NCI-H345 (cell line): ENCODE measurements around the gene NISCH.

Source experiments
- DNase-seq: peaks from one replicate; lab custom pipeline; 2025; lab: John Stamatoyannopoulos, UW

NISCH gene

DNA sequence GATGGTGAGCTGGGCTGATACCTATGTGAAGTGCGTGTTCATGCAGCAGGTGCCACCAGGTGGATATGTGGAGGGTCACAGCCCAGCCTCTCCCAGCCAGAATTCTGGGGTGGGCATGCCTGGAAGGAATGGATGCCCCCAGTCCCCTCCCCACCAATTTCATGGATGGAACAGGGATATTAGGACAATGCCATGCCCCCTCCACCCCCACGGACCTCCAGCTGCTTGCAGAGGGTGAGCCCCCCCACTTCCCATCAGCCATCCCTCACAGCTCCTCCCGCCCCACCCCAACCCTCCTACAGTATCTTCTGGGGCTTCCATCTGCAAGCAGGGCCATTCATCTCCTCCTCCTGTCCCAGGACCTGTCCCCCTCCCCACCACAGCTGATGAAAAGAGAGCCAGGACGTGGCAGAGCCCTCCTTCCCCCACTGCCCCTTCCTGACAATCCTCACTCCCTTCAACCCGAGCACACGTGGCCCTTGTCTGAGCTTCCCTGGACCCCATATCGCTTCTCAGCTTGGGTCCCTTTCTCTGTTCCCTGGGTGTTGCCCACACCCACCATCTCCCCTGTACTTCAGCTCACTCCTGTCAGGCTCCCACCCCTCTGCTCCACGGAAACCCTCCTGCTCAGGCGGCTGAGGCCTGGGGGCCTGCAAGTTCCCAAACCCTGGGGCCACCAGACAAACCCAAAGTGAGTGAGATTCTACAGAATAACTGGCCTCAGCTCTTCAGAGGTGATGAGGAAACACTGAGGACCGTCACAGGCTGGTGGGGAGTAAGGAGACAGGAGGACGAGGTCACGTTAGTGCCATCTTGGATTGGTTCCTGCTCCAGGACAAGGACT lies 7.7 kb upstream of the NISCH start:
- DNase-seq: no peak

DNA sequence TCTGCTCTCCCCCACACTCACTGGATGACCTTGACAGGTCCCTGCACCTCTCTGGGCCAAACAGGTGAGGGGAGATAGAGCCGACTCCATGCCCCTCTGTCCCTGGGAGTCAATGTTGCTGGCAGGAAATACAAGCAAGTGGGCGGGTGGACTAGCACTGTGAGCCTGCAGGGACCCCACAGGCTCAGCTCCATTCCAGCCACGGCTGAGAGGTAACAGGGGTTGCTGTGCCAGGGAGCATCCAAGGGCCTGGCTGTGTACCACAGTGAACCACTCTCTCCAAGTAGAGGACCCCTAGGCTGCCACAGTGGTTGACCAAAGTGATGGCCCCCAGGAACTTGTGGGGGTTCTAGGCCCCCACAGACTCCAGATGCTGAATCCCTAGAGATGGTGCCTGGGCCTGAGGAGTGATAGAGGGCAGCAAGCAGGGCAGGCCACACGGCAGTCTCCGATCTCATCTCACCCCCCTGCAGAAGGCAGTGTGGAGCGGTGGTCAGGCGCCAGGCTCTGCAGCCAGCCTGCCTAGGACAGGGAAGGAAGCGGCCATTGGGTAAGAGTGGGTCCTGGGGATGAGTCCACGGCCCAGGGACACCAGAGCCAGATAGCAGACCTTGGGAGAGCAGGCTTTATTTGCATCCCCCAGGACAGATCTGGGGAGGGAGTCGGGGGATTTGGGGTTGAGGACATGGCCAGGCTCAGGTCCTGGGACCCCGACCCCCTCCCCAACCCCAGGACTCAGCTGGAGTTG lies 4.7 kb upstream of the NISCH start:
- DNase-seq: no peak

DNA sequence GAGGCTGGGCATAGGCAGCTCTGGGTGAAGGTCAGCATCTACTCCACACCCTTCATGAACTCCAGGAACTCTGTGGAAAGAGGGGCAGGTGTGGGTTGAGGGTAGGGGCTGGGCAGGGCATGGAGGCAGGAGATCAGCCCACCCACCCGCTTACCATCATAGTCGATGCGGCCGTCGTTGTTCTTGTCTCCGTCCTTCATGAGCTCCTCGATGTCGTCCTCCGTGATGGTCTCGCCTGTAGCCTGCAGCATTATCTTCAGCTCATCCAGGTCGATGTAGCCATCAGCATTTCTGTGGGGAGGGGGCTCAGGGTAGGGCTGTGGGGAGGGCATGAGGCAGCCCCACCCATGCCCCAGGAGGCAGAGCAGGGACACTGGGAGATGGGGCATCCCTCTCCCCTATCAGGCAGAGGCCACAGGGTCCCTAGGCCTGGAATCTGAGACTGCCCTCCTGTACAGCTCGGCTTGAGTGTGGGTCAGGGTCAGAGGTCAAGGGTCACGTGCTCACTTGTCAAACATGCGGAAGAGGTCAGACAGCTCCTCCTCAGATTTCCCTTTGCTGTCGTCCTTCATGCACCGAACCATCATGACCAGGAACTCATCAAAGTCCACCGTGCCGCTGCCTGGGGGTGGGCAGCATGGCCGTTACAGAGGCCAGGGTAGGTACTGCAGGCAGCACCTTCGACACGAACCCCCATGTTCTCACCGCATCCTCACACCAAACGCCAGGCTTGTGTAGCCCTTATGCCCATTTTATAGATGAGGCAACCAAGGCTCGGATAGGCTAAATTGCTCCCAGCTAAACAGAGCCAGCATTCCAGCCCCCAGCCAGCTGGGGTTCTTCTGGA lies 3.9 kb upstream of the NISCH start:
- no peak for DNase-seq

DNA sequence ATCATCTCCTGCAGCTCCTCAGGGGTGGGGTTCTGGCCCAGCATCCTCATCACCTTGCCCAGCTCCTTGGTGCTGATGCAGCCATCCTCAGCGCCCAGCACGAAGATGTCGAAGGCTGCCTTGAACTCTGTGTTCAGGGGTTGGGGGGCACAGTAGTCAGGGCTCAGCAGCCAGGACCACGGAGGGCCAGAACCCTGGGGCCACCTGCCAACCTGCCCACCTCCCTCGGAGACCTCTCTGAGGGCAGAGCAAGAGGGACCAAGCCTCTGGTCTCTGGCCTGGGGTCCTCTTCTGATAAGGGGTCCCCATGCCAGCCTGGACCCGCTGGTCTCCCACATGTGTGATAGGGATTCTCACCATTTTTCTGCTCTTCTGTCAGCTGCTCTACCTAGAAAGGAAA lies 3.3 kb upstream of the NISCH start:
- no peak for DNase-seq

DNA sequence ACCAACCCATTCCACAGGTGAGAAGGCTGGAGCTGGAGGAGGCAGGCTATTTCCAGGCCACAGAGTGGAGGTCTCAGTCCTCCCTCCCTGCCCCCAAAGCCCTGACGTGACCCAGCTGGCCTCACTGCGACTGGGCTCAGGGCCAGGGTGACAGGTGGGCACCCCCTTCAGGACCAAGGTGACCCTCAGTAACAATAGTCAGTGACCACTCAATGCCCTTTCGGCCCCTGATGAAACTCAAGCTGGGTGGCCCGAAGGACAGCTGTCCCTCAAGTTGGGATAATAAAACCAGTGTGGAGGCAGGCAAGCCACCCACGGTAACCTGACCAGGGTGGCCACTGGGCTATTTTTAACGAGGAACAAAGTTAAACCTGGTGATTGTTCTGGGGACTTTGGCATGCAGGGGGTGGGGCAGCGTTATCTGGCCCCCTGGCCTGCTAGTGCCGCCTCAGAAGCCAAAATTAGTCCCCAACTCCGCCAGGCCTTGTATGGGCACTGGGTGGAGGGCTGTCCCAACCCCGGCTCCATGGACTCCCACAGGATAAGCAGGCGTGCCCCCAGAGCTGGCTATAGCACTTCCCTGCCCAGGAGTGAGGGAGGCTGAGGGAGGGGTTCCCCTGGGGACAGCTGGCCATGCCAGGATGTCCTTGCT lies 2.7 kb upstream of the NISCH start:
- DNase-seq: no peak

DNA sequence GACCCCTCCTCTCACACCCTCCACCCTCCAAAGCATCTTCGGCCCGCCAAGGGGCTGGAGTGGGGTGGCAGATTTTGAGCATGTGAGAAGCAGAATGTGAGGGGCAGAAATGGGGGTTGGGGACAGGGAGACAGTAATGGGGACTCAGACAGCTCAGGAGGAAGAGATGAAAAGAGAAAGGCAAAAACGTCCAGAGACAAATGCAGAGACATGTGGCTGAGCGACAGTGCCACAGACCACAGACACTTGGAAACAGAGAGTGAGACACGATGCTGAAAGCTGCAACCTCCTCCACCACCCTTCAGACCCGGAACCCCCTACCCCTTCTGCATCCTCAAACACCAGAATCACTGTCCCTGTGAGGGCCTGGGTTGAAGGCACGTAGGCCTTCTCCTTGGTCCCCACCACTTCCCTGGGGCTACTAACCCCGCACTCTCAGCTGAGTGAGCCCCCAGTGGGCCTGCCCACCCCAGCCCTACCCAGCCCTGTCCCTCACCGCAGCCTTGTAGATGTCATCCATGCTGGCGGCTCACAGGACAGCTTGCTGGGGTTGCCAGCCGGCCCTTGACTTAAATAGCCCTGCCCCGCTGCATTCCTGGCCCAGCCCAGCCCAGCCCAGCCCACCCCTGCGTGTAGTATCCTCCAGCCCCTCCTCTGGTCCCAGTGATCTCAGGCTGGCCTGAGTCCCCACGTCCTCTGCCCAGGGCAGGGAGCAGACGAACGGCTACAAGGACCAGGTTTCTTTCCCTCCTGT lies 1.7 kb upstream of the NISCH start, which contains the start of gene TNNC1:
TNNC1 (minus strand) TSS at position 546 of the 754 bp plus-strand sequence; CDS start at position 520, 26 bp downstream.
- DNase-seq: no peak

DNA sequence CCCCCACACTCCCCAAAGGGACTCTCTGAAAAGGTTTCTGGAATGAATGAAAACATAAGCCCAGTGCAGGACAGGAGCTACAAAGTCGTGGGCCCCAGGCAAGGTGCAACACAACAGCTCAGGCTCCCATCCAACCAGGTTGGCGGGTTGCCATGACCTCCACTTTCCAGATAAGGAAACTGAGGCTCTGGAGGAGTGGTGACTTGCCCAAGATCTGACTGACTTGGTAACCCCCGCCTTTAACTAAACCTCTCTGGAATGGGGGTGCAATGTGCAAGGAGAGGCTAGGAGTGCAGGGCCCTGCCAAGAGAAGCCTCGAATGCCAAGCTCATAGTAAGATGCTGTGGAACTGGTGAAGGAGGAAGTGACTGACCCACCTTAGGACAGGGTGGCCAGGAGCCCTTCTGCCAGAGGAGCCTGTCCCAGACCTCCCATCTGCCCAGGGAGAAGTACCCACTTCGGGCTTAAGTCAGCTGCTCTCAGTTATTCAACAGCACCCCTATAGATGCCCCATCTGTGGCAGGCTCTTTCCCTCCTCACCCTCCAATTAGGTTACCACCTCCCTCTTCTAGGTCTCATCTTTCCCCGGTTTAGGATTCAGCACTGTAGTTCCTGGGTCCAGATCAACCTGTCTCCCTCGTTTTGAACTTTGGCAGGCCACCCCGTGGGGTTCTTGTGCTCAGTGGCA lies 1.0 kb upstream of the NISCH start:
- DNase-seq: no peak

DNA sequence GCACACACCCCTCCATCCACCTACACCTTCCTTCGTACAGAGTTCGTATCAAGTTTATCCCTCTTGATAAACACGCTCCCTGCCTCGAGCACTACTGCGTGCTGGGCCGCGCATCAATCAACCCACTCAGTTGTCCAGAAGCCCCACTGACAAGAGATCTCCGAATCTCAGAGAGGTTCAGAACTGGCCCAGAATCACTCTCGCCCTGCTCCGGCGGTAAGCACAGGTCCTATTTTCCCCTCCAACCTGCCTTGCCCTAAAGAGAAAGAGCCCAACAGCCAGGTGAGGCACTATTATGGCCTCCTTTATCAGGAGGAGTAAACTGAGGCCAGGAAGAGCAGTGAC lies 494 bp upstream of the NISCH start:
- no peak for DNase-seq

DNA sequence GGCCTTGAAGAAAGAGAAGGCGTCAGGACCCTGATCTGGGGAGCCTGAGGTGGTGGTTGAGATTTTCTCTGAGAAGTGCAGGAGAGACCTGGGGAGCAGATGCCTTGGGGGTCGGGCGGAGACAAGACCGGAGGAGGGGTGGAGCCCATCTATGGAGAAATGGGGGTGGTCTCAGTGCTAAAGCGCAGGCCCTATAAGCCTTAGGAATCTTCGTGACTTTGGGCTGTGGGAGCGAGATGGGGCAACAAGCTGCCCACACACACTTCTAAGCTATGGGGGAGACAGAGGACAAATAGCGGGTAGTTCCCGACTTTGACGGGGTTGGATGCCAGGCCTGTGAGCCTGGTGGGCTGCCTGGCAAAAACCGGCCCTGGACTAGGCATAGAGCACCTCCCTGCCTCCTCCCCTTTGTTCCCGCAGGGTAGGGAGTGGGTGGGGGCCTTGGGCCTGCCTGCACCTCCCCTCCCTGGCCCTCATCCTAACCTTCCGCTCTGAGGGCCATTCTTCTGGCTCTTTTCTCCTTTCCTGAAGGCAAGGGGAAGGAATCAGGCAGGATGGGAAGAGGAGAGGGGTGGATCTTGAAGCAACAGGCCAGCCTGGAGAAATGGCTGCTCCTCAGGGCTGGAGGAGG lies 880 bp downstream of the NISCH start:
- no peak for DNase-seq

DNA sequence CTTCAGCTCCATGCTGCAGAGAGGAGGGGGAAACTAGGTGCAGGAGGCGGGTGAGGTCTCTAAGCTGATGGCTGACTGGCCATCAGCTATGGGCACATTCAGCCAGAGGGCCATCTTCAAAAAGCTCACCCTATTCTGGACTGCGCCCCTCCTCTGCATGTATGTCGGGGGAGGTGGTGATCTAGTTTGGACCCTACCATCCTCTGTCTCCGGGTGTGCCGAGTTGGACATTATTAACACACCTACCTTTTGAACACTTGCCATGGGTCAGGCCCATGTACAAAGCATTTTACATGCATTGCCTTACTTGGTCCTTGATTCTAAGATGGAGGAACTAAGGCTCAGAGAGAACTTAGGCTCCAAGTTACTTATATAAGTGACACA lies 1.4 kb downstream of the NISCH start:
- no peak for DNase-seq

DNA sequence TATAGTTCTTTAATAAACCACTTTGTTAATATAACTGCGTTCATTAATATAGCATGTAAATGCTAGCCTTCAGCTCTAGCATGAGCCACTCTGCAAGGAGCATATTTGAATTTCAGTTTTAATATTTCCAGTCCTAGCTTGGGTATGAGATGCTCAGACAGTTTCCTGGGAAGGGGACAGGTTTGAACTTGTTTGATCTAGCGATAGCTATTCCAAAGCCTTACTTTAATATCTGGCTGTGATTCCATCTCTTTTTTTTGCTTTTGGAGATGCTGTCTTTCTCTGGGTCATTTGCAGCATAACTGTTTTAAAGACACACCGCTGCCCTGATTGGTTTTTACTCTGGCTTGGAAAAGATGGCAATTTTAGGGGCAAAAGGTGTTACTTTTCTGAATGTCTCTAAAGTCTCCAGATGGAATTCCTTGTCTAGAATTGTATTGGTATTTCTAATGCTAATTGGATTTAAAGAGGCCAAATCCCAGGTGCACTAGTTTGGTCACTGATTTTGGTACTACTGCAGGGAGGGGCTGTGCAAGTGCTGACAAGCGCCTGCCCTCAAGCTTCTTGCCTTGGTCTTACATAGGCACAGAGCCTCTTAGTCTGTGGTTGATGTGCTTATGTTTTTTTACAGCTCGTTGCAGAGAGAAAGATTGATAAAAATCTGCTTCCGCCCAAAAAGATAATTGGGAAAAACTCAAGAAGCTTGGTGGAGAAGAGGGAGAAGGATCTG lies 2.8 kb downstream of the NISCH start:
- no peak for DNase-seq

DNA sequence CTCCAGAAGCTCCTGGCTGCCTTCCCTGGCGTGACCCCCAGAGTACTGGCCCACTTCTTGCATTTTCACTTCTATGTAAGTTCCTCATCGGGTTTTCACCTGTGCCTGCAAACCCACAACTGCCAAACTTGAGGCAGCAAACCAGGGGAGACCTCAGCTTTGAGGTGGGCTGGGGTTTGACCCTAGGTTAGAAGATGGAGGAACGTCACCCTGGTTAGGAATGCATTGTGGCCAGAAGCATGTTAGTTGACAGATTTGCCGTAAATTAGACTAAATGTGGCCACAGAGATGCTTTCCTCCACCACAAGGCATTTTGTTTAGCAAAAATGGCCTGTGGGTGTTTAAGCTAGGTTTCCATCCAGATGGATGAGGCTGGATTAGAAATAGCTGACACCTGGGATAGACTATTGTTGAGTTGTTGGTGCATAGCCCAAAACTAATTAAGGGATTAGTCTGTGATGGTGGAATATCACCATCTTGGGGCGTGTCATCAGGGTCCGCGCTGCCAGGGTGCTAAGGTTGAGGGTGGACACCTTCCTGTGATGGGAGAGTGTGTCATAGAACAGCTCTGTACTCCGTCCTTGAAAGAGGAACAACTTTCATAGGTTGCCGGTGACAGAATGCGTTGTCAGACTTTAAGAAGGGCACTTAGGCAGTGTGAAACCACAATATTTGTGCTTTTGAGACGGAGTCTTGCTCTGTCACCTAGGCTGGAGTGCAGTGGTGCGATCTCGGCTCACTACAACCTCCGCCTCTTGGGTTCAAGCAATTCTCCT lies 3.6 kb downstream of the NISCH start:
- DNase-seq: no peak

DNA sequence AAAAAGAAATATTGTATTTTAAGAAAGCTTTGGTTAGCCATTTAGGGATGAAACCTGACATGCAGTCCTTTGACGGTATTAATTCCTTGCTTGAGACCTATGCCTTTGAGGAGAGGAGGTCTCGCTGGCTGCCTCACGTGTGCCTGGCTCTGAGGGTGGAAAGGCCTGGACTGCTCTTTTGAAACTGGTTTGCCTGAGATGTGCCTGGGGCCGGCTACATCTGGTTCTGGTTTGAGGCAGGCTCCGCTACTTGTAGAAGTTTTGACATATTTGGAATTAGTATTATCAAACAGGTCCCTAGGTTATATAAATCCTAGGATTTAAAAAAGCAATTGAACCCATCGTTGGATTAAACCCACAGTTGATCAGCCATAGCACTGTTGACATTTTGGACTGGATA lies 6.5 kb downstream of the NISCH start:
- no peak for DNase-seq

DNA sequence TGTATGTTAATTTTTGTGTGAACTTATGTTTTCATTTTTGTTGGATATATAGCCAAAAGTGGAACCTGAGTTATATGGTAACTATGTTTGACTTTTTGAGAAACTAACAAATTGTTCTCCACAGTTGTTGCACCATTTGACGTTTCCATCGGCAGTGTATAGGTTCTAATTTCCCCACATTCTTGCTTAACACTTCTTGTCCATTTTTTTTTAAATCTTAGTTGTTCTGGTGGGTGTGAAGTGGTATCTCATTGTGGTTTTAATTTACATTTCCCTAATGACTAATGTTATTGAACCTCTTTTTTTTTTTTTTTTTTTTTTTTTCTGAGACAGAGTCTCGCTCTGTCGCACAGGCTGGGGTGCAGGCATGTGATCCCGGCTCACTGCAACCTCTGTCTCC lies 8.0 kb downstream of the NISCH start:
- no peak for DNase-seq

DNA sequence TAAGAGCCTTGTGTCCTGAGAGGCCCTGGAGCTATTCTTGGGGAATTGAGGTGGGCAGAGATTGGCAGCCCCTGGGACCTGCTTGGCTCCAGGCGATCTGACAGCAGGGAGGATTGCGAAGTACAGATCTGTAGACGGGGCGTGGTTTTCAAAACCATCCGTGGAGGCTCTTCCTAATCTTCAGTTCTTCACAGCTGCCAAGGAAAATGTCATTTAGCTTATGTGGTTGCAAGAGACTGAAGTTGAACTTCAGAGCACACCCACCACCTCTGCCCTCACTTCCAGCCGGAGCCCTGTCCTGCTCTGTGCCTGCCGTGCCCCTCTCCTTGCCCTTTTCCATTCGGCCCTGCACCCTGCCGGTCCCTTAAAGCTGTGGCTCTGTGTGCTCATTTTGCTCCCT lies 12.9 kb downstream of the NISCH start:
- DNase-seq: no peak

DNA sequence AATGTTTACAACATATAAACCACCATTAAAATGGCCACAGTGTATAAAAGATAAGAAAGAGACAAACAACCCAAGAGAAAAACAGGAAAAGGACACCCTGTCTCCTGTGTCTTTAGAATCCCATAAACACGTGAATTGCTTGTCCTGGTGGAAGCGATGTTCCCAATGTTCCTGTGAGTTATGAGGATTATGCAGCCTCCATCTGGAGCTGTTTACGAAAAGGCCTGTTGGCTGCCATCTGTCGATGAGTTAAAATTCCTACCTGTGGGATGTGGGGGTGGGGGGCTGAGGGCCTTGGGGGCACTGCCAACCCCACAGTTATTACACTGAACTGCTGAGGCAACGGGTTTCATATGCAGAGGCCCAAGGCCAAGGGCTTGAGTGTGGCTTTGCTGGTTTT lies 13.6 kb downstream of the NISCH start:
- DNase-seq: no peak

DNA sequence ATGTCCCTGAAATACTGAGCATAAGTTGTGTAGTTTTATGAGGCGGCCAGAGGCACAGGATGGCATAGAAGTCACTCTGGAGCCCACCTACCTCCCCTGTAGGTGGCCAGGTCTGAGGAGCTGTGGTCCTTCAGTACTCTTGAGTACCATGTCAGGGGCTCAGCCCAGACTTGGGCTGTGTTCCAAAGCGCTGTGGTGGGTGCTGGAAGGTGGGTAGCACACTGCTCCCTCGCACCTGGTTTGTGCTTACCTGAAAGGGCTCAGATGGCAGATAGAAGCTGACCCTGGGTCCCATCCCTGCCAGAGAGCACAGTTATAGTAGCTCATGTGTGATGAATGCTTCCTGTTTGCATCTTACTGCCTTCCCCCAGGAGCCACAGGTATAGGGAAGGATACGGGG lies 15.5 kb downstream of the NISCH start:
- DNase-seq: no peak

DNA sequence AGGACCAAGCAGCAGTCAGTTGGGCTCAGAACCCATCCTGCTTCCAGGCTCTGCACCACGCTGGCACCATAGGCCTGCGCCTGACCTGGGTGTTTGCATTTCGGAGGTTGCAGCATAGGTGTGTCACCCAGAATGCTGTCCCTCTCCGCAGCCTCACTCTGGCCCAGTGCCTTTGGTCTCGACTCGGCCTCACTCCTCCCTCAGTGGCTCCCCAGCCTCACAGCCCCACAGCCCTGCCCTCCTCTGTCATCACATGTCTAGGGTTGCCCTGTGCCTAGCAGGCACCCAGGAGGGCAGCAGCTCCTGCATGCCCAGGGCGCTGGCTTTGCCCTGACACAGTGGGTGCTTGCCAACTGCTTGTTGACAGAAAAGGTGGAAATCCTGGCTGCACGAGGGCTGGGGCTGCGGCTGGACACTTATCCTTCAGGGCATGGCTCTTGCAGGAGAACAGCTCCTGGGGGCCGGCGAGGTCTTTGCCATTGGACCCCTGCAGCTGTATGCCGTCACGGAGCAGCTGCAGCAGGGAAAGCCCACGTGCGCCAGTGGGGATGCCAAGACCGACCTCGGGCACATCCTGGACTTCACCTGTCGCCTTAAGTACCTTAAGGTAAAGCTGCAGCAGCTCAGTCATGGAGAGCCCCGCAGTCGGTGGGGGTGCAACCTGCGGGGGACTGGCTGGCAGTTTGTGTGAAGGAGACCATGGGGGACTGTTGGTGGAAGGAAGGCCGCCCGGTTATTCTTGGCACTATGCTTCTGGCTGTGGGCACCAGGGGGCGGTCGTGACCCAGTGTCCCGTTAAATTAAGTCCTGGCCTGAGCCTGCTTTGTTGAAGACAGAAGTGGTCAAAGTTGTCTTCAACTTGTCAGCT lies 16.2 kb downstream of the NISCH start:
- DNase-seq: no peak
